Adipocyte (in vitro differentiated cells): ENCODE results near the gene CTNNBL1.

Experiments
- DNase-seq: peaks from one replicate; pipeline ENCODE4 v3.0.0-alpha.2; 2015; ENCODE audit warnings: low read depth
- H3K27me3 ChIP-seq: replicated peaks from 2 replicates; pipeline ENCODE4 v1.7.0; 2013; ENCODE audit warnings: mild to moderate bottlenecking, low read length, moderate library complexity; ENCODE audit not compliant: control insufficient read depth, insufficient read depth
- H3K36me3 ChIP-seq: 2 replicates; pipeline ENCODE4 v1.7.0; 2013; ENCODE audit warnings: low read length, mild to moderate bottlenecking, moderate library complexity; ENCODE audit not compliant: control insufficient read depth, insufficient read depth, severe bottlenecking
- H3K4me1 ChIP-seq: 2 replicates; pipeline ENCODE4 v1.7.0; 2013; ENCODE audit warnings: mild to moderate bottlenecking, low read length, moderate library complexity; ENCODE audit not compliant: control insufficient read depth, insufficient read depth
- H3K4me3 ChIP-seq: 2 replicates; pipeline ENCODE4 v1.7.0; 2013; ENCODE audit warnings: mild to moderate bottlenecking, low read length, moderate library complexity
- H3K9ac ChIP-seq: 2 replicates; pipeline ENCODE4 v1.7.0; 2013; ENCODE audit warnings: mild to moderate bottlenecking, low read length, moderate library complexity
- H3K9me3 ChIP-seq: 2 replicates; pipeline ENCODE4 v1.7.0; 2013; ENCODE audit warnings: mild to moderate bottlenecking, low read length, moderate library complexity; ENCODE audit not compliant: control insufficient read depth

CTNNBL1 gene

DNA sequence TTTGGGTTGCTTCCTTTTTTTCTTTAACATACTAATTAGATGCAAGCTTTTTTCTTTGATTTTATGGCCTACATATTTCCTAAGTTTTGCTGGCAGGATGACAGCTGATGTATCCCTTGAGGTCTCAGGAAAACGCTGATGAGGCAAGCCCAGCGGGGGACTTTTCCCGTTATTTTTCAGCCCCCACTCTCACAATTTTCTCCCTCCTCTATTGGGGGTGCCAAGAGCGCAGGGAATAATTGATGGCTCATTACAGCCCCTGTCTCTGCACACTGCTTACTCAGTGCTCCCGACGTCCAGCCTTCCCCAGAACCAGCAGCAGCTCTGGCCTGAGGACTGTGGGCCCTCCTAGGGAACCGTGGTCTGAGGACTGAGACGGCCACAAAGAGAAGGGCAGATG, 170.5 kb downstream of the CTNNBL1 start:
- Histone ChIP-seq H3K27me3 (no peaks in the 10 kb centered on the region), H3K4me3 (no peak overlapping the region), H3K36me3 (peaks cover 43% of the 10 kb centered on the region), H3K9ac (no peak overlapping the region), H3K9me3 (no peaks in the 10 kb centered on the region), H3K4me1 (no peaks in the 10 kb centered on the region)
- no peak for DNase-seq

DNA sequence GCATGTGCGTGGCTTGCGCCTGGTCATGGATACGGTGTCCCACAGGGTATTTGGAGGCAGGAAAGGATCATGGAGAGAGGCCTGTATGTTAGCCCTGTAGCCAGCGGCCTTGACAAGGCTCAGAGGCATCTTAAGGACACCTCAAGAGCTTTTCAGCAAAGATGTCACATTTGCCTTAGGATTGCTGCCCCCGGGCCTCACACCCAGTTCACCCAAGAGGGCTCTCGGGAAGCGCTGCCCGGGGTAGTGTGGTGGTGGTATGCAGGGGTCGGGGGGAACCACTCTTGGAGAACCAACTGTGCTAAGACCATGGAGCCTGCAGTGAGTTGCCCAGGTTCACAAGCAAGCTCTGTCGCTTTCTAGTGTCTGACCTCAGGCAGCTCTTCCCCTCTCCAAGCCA, 172.2 kb downstream of the CTNNBL1 start:
- Histone ChIP-seq H3K9ac (no peak overlapping the region), H3K4me3 (no peak overlapping the region), H3K27me3 (no peaks in the 10 kb centered on the region), H3K36me3 (peaks cover 38% of the 10 kb centered on the region), H3K9me3 (no peaks in the 10 kb centered on the region), H3K4me1 (no peaks in the 10 kb centered on the region)
- no peak for DNase-seq

DNA sequence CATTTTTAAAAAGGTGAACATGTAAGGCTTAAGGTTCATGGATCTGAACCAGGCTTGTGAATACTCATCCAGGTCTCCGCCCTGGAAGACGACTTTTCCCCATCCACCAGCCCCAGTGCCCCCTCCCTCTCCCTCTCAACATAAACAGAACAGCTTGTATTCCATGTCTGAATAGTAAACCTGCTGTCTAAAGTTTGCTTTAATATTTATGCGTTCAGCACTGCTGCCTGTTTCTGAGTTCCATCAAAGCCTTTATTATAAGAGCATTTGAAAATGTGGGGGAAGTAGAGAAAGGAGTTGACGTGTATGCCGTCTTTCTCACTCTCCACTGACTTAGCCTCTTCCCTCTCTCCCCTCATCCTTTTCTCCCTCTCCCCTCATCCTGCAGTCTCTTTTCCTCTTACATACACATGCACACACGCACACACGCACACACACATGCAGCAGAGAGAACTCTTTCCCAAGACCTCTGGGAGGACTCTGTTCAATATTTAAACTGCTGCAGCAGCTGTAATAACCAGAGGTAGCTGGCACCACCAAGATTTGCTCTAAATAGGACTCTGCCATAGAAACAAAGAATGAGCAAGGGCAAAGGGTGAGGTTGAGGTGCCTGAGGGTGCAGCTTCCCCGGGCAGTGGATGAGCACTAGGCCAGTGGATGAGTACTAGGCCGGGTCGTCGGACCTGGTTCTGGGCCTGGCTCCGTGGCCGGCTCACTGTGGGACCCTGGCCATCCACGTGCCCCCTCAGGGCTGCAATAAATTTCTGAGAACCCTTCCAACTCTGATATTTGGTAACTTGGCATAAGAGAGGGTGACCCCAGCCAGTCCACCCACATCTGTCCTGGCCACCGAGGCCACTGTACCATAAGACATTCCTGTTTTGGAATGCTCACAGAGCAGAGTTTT, 173.7 kb downstream of the CTNNBL1 start:
- no peak for DNase-seq
- H3K4me1 ChIP-seq, result no peaks in the 10 kb centered on the region
- H3K9me3 ChIP-seq, result no peaks in the 10 kb centered on the region
- peaks cover 28% of the 10 kb centered on the region for H3K36me3 ChIP-seq
- H3K27me3 ChIP-seq, result no peaks in the 10 kb centered on the region
- no peak overlapping the region for H3K9ac ChIP-seq
- no peak overlapping the region for H3K4me3 ChIP-seq

DNA sequence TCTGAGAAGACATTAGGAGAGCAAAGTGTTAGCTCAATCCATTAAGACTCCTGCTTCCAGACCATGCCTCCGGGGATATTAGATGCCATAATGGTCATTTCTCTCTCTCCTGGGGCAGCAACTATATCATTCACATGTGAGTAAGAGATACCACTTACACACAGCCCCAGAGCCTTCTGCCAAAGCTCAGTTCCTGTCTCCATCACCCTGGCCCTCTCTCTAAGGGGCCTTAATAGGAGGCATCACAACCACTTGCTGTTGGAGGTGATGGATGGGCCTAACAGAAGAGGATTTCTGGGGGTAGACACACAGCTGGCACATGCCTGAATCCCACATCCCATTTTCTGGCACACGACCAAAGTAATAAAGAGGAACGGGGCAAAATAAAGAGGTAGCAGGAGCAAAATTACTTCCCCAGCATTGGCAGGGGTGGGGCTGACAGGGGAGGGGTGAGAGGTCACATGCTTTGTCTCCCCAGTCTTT, 175.1 kb downstream of the CTNNBL1 start:
- no peaks in the 10 kb centered on the region for H3K9me3 ChIP-seq
- H3K36me3 ChIP-seq, result peaks cover 30% of the 10 kb centered on the region
- H3K9ac ChIP-seq, result no peak overlapping the region
- no peaks in the 10 kb centered on the region for H3K4me1 ChIP-seq
- no peak overlapping the region for H3K4me3 ChIP-seq
- no peak for DNase-seq
- no peaks in the 10 kb centered on the region for H3K27me3 ChIP-seq

DNA sequence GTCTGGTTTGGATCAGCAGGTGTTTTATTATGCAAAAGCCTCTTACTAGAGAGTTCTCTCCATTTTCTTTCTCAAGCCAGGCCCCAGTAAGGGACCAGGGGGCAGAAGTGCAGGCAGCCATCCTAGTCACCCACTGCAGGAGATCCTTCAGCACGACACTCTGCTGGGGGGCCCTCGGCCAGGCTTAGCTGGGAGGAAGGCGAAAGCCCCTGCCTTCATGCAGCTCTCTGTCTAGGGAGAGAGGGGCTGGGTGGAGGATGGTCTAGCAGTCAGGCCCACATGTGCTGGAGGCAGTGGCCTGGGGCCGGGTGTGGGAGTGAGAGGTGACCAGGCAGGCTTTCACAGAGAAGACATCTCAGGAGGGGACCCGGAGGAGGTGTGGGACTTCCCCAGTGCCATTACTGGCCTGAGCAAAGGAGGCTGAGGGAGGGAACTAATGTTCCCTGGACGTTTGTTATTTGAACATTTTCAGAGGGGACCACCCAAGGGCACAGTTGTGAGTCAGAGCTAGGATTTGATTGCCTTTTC, 175.6 kb downstream of the CTNNBL1 start:
- no peaks in the 10 kb centered on the region for H3K27me3 ChIP-seq
- H3K4me3 ChIP-seq, result no peak overlapping the region
- H3K9ac ChIP-seq, result no peak overlapping the region
- H3K9me3 ChIP-seq, result no peaks in the 10 kb centered on the region
- no peaks in the 10 kb centered on the region for H3K4me1 ChIP-seq
- peaks cover 35% of the 10 kb centered on the region for H3K36me3 ChIP-seq
- no peak for DNase-seq

DNA sequence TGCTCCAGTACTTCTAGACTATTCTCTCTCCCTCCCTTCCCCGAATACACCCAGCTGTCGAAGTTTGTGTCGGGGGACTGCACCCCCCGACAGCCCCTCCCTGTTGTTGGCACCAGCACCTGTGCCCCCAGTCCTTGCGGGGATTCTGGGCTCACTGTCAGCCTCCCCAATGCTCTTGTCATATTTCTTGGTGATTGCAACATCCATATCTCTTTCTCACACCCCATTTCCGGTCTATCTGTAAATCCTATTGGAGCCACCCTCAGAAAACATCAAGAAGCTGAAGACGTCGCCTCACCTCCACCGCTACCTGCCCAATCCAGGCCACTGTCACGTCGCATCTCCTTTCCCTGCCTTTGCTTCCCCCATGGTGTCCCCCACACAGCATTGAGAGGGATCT, 176.5 kb downstream of the CTNNBL1 start:
- H3K27me3 ChIP-seq, result no peaks in the 10 kb centered on the region
- no peak overlapping the region for H3K4me3 ChIP-seq
- H3K9ac ChIP-seq, result no peak overlapping the region
- H3K4me1 ChIP-seq, result no peaks in the 10 kb centered on the region
- no peaks in the 10 kb centered on the region for H3K9me3 ChIP-seq
- H3K36me3 ChIP-seq, result peaks cover 39% of the 10 kb centered on the region
- no peak for DNase-seq

DNA sequence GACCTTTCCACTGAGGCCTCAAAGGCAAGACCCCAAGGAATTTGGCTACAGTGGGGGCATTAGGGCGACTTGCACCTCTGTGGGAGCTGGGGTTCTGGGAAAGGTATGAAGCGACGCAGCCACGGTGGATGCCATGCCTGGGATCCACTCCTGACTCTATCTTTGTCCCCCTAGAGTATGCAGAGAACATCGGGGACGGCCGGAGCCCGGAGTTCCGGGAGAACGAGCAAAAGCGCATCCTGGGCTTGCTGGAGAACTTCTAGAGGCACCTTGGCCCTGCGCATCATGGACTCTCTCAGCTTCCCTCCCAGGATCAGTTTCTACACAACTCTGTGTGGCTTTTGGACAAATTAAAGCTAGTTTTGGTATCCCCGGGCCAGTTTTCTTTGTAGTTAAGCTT, 177.9 kb downstream of the CTNNBL1 start:
- H3K4me1 ChIP-seq, result no peaks in the 10 kb centered on the region
- no peaks in the 10 kb centered on the region for H3K9me3 ChIP-seq
- H3K4me3 ChIP-seq, result no peak overlapping the region
- H3K27me3 ChIP-seq, result no peaks in the 10 kb centered on the region
- H3K36me3 ChIP-seq, result peaks cover 35% of the 10 kb centered on the region
- no peak for DNase-seq
- H3K9ac ChIP-seq, result no peak overlapping the region

DNA sequence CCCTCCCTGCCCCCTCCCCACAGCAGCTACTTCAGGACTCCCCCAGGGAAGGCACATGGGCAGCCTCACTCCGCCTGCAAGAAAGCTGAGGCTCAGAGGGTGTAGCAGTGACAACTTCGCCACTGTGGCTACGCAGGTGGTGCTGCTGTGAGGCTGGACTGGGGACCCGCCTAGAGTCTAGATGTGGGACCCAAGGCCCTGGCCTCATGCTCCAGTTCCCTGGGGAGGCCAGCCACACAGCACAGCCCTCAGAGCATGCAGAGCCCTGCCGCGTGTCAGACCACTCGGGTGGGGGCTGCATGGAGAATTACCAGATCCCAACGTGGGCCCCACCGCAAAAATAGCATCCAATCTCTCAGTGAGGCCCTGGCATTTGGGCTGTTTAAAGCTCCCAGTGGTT, 178.3 kb downstream of the CTNNBL1 start:
- Histone ChIP-seq H3K4me3 (no peak overlapping the region), H3K36me3 (peaks cover 35% of the 10 kb centered on the region), H3K9me3 (no peaks in the 10 kb centered on the region), H3K4me1 (no peaks in the 10 kb centered on the region), H3K9ac (no peak overlapping the region), H3K27me3 (no peaks in the 10 kb centered on the region)
- no peak for DNase-seq

DNA sequence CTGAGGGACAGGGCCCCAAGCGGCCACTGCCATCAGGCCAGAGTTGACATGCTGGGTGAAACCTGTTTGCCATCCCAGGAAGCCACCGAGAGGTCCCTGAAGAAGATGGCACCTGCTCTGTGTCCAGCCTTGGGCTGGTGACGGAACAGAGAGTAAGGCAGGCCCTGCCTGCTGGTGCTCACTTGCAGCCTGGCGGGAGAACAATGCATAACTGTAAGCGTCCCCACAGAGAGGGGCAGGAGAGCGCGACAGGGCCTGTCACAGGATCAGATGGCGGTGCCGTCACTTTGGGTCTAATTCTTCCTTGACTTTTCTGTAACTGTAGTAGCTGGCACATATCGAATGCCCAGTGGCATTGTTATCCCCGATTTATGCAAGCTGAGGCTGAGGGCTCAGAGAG, 180.1 kb downstream of the CTNNBL1 start:
- H3K36me3 ChIP-seq, result peaks cover 30% of the 10 kb centered on the region
- H3K9me3 ChIP-seq, result no peaks in the 10 kb centered on the region
- H3K4me1 ChIP-seq, result no peaks in the 10 kb centered on the region
- H3K4me3 ChIP-seq, result no peak overlapping the region
- H3K9ac ChIP-seq, result no peak overlapping the region
- DNase-seq, result no peak
- H3K27me3 ChIP-seq, result peaks cover 5% of the 10 kb centered on the region

DNA sequence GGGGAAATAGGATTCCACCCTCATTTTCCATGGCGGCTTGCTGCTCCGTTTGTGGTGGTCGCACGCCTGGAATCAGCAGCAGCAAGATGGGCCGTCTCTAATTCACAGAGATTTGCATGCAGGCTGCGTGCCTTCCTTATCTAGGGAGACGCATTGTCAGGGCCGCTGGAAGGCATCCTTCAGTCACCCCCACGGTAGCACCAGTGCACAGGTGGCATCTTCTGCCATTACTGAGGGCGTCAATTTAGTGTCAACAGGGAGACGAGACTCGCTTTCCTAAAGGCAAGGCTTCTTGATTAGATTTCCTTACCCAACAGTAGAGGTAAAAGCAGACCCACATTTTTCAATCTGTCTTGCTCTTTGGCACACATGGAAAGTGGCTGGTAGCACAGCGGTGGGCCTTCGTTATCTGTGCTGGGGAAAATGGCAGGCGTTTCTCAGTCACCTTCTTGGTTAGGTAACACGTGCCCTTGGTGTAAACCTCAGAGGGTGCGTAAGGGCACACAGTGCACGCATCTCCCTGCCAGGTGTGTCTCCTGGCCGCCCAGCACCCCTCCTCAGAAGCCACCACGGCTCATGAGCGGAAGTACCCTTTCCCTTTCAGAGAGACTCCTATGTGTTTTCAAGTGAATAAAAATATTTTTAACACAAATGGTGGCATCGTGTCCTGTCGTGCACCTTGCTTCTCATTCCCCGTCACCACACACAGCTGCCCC, 181.8 kb downstream of the CTNNBL1 start:
- Histone ChIP-seq H3K27me3 (peaks cover 5% of the 10 kb centered on the region), H3K4me3 (no peak overlapping the region), H3K36me3 (peaks cover 20% of the 10 kb centered on the region), H3K9ac (no peak overlapping the region), H3K9me3 (no peaks in the 10 kb centered on the region), H3K4me1 (no peaks in the 10 kb centered on the region)
- DNase-seq, result no peak

DNA sequence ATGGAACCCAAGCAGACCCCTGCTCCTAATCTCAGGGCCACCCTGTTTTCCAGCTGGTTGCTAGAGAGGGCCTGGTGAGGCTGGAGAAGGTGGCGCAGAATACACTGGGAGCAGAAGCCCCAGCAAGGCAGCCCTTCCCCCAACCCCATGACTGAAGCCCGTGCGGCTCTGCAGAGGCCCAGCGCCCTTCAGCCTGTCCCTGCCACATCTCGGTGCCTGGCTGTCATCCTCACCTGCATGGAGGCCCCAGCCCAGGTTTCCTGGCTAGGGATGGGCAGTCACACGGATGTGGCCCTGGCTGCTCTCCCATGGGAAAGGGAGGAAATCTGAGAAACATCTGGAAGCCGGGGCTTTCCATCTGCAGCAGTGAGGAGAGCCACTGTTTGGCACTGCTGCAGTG, 183.0 kb downstream of the CTNNBL1 start:
- Histone ChIP-seq H3K27me3 (peaks cover 11% of the 10 kb centered on the region), H3K4me3 (no peak overlapping the region), H3K9me3 (no peaks in the 10 kb centered on the region), H3K36me3 (peaks cover 18% of the 10 kb centered on the region), H3K4me1 (no peaks in the 10 kb centered on the region), H3K9ac (no peak overlapping the region)
- no peak for DNase-seq
